ENCODE results near the gene C22orf31. TPM values are rescaled to one million over a fixed set of nuclear protein-coding genes. Genes with fewer than 3 reads are reported as not detected.

C22orf31 gene
- total RNA-seq, 1 experiment from 2014 or later, result not detected

DNA sequence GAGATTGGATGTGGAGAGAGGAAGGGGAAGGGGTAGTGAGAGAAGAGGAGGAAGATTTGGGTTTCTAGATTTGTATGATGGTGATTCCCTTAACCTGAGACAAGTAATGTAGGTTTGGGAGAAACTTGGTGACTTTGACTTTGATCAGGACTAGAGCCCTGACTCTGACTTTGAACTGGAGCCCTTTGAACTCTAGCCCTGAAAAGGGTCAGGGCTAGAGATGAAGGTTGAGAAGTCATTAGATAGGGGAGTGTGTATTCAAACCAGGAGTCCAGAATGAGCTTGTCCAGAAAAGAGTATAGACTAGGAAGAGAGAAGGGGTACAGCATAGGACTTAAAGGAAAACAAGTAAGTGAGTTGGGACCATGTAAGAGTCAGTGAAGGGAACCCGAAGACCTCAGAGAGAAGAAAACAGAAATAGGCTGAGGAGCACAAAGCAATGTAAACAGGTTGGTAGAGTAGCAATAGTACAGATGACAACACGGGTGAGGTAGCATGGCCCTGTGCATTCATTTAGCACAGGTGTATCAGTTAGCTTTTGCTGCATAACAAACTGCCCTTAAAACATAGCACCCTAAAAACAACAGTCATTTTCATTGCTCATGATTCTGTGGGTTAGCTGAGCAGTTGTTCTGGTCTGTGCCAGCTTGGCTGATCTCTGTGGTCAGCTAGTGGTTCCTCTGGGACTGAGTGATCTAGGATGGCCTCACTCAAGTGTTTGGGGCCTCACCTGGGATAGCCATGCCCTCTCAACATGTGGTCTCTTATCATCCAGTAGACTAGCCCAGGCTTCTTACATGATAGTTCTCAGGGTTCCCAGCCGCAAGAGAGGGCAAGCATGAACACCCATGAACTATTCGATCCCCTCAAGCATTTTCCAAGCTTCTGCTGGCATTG, 43.1 kb downstream of the C22orf31 start:
- no peaks in the 10 kb centered on the region for H3K36me3 ChIP-seq (ENCODE audit: insufficient read depth, low read length, poor library complexity, severe bottlenecking)
- TF ChIP-seq, protein P1, sequence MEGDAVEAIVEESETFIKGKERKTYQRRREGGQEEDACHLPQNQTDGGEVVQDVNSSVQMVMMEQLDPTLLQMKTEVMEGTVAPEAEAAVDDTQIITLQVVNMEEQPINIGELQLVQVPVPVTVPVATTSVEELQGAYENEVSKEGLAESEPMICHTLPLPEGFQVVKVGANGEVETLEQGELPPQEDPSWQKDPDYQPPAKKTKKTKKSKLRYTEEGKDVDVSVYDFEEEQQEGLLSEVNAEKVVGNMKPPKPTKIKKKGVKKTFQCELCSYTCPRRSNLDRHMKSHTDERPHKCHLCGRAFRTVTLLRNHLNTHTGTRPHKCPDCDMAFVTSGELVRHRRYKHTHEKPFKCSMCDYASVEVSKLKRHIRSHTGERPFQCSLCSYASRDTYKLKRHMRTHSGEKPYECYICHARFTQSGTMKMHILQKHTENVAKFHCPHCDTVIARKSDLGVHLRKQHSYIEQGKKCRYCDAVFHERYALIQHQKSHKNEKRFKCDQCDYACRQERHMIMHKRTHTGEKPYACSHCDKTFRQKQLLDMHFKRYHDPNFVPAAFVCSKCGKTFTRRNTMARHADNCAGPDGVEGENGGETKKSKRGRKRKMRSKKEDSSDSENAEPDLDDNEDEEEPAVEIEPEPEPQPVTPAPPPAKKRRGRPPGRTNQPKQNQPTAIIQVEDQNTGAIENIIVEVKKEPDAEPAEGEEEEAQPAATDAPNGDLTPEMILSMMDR (conservative IDR thresholded peaks at IDR 0.05; ENCODE audit: low read depth, low read length), result no peak
- no peak for TF ChIP-seq EZH2 (IDR thresholded peaks at IDR 0.05; ENCODE audit: borderline replicate concordance, low read depth, low read length, poor library complexity, severe bottlenecking)
- CTCF ChIA-PET, result no interaction called here
- H3K4me3 ChIP-seq (ENCODE audit: low read depth, low read length, poor library complexity, severe bottlenecking), result no peak overlapping the region
- POLR2A ChIA-PET (ENCODE audit: low non-redundant PET), result no interaction called here
- H3K27me3 ChIP-seq (replicated peaks; ENCODE audit: insufficient read depth, low read depth, low read length, poor library complexity), result no peaks in the 10 kb centered on the region
- H3K4me1 ChIP-seq (ENCODE audit: insufficient read depth, low read length, poor library complexity, severe bottlenecking), result no peaks in the 10 kb centered on the region
- intact Hi-C loops (cut with micrococcal nuclease; ENCODE audit: unreplicated experiment), result no loop called here
- DNase-seq (ENCODE audit: low spot score), result no peak
- no peak overlapping the region for H3K27ac ChIP-seq (ENCODE audit: low read depth, low read length, poor library complexity, severe bottlenecking)
- BruUV-seq (replicated peaks), result no TSS peak
- no peaks in the 10 kb centered on the region for H3K9me3 ChIP-seq (ENCODE audit: low read depth, low read length, poor library complexity, severe bottlenecking)

DNA sequence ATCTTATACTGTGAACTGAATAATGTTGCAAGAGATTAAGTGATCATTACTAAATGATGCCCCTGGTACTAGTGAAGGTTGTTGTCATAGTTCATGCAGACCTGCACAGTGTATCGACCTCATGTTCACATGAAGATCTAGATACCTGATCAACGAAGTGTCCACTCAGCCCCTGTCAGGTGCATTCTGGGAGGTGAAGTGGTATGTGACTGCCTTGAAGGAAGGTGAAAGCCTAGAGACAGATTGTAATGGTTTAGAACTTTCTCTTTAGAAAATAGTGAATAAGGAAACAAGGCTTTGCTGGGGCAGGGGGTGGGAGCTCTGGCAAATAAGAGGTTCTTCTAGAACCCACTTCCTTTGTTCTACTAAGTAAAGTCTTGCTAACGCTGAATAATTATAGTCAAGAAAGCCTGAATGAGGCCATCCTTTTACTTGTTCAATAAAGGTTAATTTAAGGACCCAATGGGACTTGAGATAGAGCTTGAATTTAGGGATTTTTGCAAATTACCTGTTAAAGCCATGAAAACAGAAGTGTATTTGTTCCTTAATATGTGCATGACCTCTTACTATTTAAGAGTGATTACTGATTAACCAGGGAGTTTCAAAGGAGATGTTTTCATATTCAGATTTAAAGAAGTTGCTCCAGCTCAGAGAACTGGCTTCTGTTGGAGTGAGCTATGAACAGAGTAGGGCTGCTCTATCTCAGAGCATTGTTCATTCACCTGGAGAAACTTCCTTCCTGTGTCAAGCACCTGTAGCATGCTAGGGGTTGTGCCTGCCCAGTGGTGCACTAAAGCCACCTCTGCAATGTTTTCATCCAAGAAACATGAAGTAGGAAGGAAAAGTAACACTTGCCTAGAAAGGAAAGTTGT, 45.3 kb downstream of the C22orf31 start:
- DNase-seq (ENCODE audit: low spot score), result no peak
- Histone ChIP-seq H3K4me1 (ENCODE audit: insufficient read depth, low read length, poor library complexity, severe bottlenecking) (no peaks in the 10 kb centered on the region), H3K9me3 (ENCODE audit: low read depth, low read length, poor library complexity, severe bottlenecking) (no peaks in the 10 kb centered on the region), H3K4me3 (ENCODE audit: low read depth, low read length, poor library complexity, severe bottlenecking) (no peak overlapping the region), H3K27me3 (replicated peaks; ENCODE audit: insufficient read depth, low read depth, low read length, poor library complexity) (no peaks in the 10 kb centered on the region), H3K36me3 (ENCODE audit: insufficient read depth, low read length, poor library complexity, severe bottlenecking) (no peaks in the 10 kb centered on the region), H3K27ac (ENCODE audit: low read depth, low read length, poor library complexity, severe bottlenecking) (no peak overlapping the region)
- no TSS peak for BruUV-seq (replicated peaks)
- TF ChIP-seq, protein P1 (conservative IDR thresholded peaks at IDR 0.05; ENCODE audit: low read depth, low read length), result no peak
- TF ChIP-seq EZH2 (IDR thresholded peaks at IDR 0.05; ENCODE audit: borderline replicate concordance, low read depth, low read length, poor library complexity, severe bottlenecking), result no peak
- intact Hi-C loops (cut with micrococcal nuclease; ENCODE audit: unreplicated experiment), result no loop called here
- POLR2A ChIA-PET (ENCODE audit: low non-redundant PET), result no interaction called here
- CTCF ChIA-PET, result no interaction called here

GRCh38 chr22:29014773-29015172, 46.9 kb downstream of the C22orf31 start:
- no peaks in the 10 kb centered on the region for H3K4me1 ChIP-seq (ENCODE audit: insufficient read depth, low read length, poor library complexity, severe bottlenecking)
- TF ChIP-seq, protein P1 (conservative IDR thresholded peaks at IDR 0.05; ENCODE audit: low read depth, low read length), result no peak
- TF ChIP-seq EZH2 (IDR thresholded peaks at IDR 0.05; ENCODE audit: borderline replicate concordance, low read depth, low read length, poor library complexity, severe bottlenecking), result no peak
- H3K4me3 ChIP-seq (ENCODE audit: low read depth, low read length, poor library complexity, severe bottlenecking), result no peak overlapping the region
- DNase-seq (ENCODE audit: low spot score), result no peak
- ChIA-PET POLR2A (ENCODE audit: low non-redundant PET) (no interaction called here), CTCF (no interaction called here)
- intact Hi-C loops (cut with micrococcal nuclease; ENCODE audit: unreplicated experiment), result no loop called here
- H3K9me3 ChIP-seq (ENCODE audit: low read depth, low read length, poor library complexity, severe bottlenecking), result no peaks in the 10 kb centered on the region
- H3K27me3 ChIP-seq (replicated peaks; ENCODE audit: insufficient read depth, low read depth, low read length, poor library complexity), result no peaks in the 10 kb centered on the region
- no peaks in the 10 kb centered on the region for H3K36me3 ChIP-seq (ENCODE audit: insufficient read depth, low read length, poor library complexity, severe bottlenecking)
- BruUV-seq (replicated peaks), result no TSS peak
- H3K27ac ChIP-seq (ENCODE audit: low read depth, low read length, poor library complexity, severe bottlenecking), result no peak overlapping the region
